PC-3 (cell line): ENCODE measurements around the gene ARHGEF37.

ENCODE experiments used
- CTCF ChIP-seq: fragments of 300-600 bp; sonication (generic); conservative IDR thresholded peaks from 2 replicates; pipeline ENCODE4 v1.5.1; 2017; ENCODE audit warnings: antibody characterized with exemption, low read depth, mild to moderate bottlenecking, low read length
- EZH2 ChIP-seq: fragments of 300-600 bp; sonication (generic); IDR thresholded peaks from one replicate; pipeline ENCODE4 v1.6.1; 2017; ENCODE audit warnings: antibody characterized with exemption, mild to moderate bottlenecking, low read length; ENCODE audit not compliant: unreplicated experiment

GRCh38 chr5:149667829-149668330 lies 86.6 kb downstream of the ARHGEF37 start:
- TF ChIP-seq CTCF (no peak; the same call in none of the 2 replicates), EZH2 (no peak)
